Endothelial cell of umbilical vein (primary cell): ENCODE results near the gene TIRAP. TPM values are rescaled to one million over a fixed set of nuclear protein-coding genes. Genes with fewer than 3 reads are reported as not detected.

Experiments
- BruUV-seq: library from RNA; stranded (reverse); fragments of 400-500 nt; replicated peaks from 2 replicates; lab custom pipeline; 2021; lab: Mats Ljungman, UMichigan
- CTCF ChIA-PET: fragments of 300-600, 350-600 bp; sonication (Branson Sonifier 250); formaldehyde crosslinking; loops from one replicate; lab custom pipeline; 2021; ENCODE audit warnings: antibody characterized with exemption, inconsistent platforms; lab: Charles Lee
- POLR2A ChIA-PET: fragments of 300-600, 350-600 bp; sonication (Branson Sonifier 250); formaldehyde crosslinking; loops from one replicate; lab custom pipeline; 2021; ENCODE audit warnings: antibody characterized with exemption, inconsistent platforms; lab: Charles Lee
- DNase-seq: peaks from one replicate; pipeline ENCODE4 v3.0.0-alpha.2; 2011; ENCODE audit warnings: low read depth, low spot score
- FAIRE-seq: peaks from 2 replicates; lab custom pipeline; 2011; peaks lifted over from hg19 to GRCh38; lab: Jason Lieb, UNC
- H2AFZ ChIP-seq: 2 replicates; pipeline ENCODE4 v1.6.0; 2012; ENCODE audit warnings: low read depth, low read length, control low read depth, inconsistent platforms
- H3K27ac ChIP-seq: 2 replicates; pipeline ENCODE4 v1.5.1; 2011; ENCODE audit warnings: low read depth, mild to moderate bottlenecking, control low read depth, low read length, moderate library complexity; ENCODE audit not compliant: insufficient read depth
- H3K27me3 ChIP-seq, 2 experiments: 2 replicates each; pipeline versions ENCODE4 v1.6.0 to v1.6.1; 2011; ENCODE audit warnings: low read length in 2 of 2, mixed read lengths in 1 of 2; ENCODE audit not compliant: control insufficient read depth in 2 of 2, insufficient read depth in 2 of 2
- H3K36me3 ChIP-seq, 2 experiments: 2 replicates in 1 of 2; 3 replicates in 1 of 2; pipeline ENCODE4 v1.5.1; 2011; ENCODE audit warnings: low read length in 2 of 2, mild to moderate bottlenecking in 1 of 2, moderate library complexity in 1 of 2; ENCODE audit not compliant: control insufficient read depth in 2 of 2, insufficient read depth in 2 of 2; ENCODE audit errors: extremely low read depth in 1 of 2
- H3K4me1 ChIP-seq: 3 replicates; pipeline ENCODE4 v1.5.1; 2011; ENCODE audit warnings: mild to moderate bottlenecking, low read length; ENCODE audit not compliant: control insufficient read depth, insufficient read depth; ENCODE audit errors: extremely low read depth
- H3K4me2 ChIP-seq: 2 replicates; pipeline ENCODE4 v1.6.1; 2011; ENCODE audit warnings: low read length, control low read depth, mixed read lengths; ENCODE audit not compliant: insufficient read depth
- H3K4me3 ChIP-seq, 3 experiments: fragments of 200-600 bp in 1 of 3; sonication (generic), shearing (Covaris generic) in 1 of 3; replicated peaks in 1 of 3; 2 replicates each; pipeline ENCODE4 v1.5.1; 2011 to 2016; ENCODE audit warnings: control low read depth in 3 of 3, low read length in 3 of 3, mild to moderate bottlenecking in 2 of 3, inconsistent platforms in 1 of 3, low read depth in 1 of 3, moderate library complexity in 1 of 3; ENCODE audit not compliant: insufficient read depth in 1 of 3
- H3K79me2 ChIP-seq: 2 replicates; pipeline ENCODE4 v1.6.0; 2012; ENCODE audit warnings: low read length, inconsistent platforms; ENCODE audit not compliant: control insufficient read depth, insufficient read depth
- H3K9ac ChIP-seq: replicated peaks from 2 replicates; pipeline ENCODE3; 2011; ENCODE audit warnings: low read length, control low read depth; ENCODE audit not compliant: insufficient read depth; ENCODE audit errors: extremely low read depth
- H3K9me1 ChIP-seq: replicated peaks from 3 replicates; pipeline ENCODE4 v1.6.0; 2011; ENCODE audit warnings: mild to moderate bottlenecking, low read length; ENCODE audit not compliant: control insufficient read depth, insufficient read depth; ENCODE audit errors: extremely low read depth
- H3K9me3 ChIP-seq: replicated peaks from 2 replicates; pipeline ENCODE4 v1.5.1; 2012; ENCODE audit warnings: low read length, inconsistent platforms; ENCODE audit not compliant: control insufficient read depth, insufficient read depth
- H4K20me1 ChIP-seq: replicated peaks from 2 replicates; pipeline ENCODE3; 2011; ENCODE audit warnings: mild to moderate bottlenecking, low read length; ENCODE audit not compliant: control insufficient read depth, insufficient read depth; ENCODE audit errors: extremely low read depth
- EZH2 ChIP-seq: IDR thresholded peaks from 2 replicates; pipeline ENCODE4 v1.6.1; 2012; ENCODE audit warnings: borderline replicate concordance, low read depth, mild to moderate bottlenecking, moderate library complexity, low read length, inconsistent platforms; ENCODE audit not compliant: severe bottlenecking
- FOS ChIP-seq: IDR thresholded peaks from 2 replicates; pipeline ENCODE4 v1.6.1; 2011; ENCODE audit warnings: mild to moderate bottlenecking, low read length, moderate library complexity, borderline replicate concordance; ENCODE audit not compliant: insufficient read depth
- GATA2 ChIP-seq: IDR thresholded peaks from 2 replicates; pipeline ENCODE4 v1.7.0; 2011; ENCODE audit warnings: low read depth, mild to moderate bottlenecking, moderate library complexity, mixed read lengths, low read length; ENCODE audit not compliant: insufficient read length, insufficient read depth
- JUN ChIP-seq: IDR thresholded peaks from 2 replicates; pipeline ENCODE4 v1.6.1; 2011; ENCODE audit warnings: borderline replicate concordance, low read depth; ENCODE audit not compliant: insufficient read length, insufficient read depth
- MYC ChIP-seq: IDR thresholded peaks from one replicate; pipeline ENCODE4 v1.6.1; 2011; ENCODE audit warnings: mild to moderate bottlenecking, low read depth, low read length
- POLR2A ChIP-seq: IDR thresholded peaks from 2 replicates; pipeline ENCODE4 v1.6.1; 2012; ENCODE audit warnings: low read depth, mild to moderate bottlenecking, control low read depth, low read length
- POLR2AphosphoS5 ChIP-seq: IDR thresholded peaks from 2 replicates; pipeline ENCODE4 v1.6.1; 2012; ENCODE audit warnings: low read depth, mild to moderate bottlenecking, control low read depth, low read length, moderate library complexity; ENCODE audit not compliant: insufficient read depth
- dilution Hi-C: fragments of 300-500 bp; cut with MboI; formaldehyde crosslinking; loops from one replicate; pipeline ENCODE4 v1.15.0; 2019; ENCODE audit warnings: low sequenced_read_pairs; ENCODE audit not compliant: extremely low pct_ligation_motif_present
- intact Hi-C: fragments of 100-400 bp; cut with micrococcal nuclease; formaldehyde crosslinking; loops from one replicate; pipeline ENCODE4 v1.10.0; 2022
- polyA plus RNA-seq, 4 experiments: library from polyadenylated mRNA; depleted of rRNA in 3 of 4; stranded (reverse) in 3 of 4; unstranded in 1 of 4; fragments of >200 nt; gene quantifications; 2 replicates each; pipeline versions ENCODE4 v1.2.1 to v1.2.3, GENCODE V29; 2011 to 2012; ENCODE audit warnings: missing spikeins in 1 of 4
- total RNA-seq: library from RNA; stranded (reverse); gene quantifications from 2 replicates; pipeline ENCODE4 v1.2.3, GENCODE V29; 2021
- TF ChIP-seq, protein P1 (sequence below), 2 donors: IDR thresholded peaks; 1 replicate in 1 of 2; 2 replicates in 1 of 2; pipeline ENCODE4 v1.5.1; 2011; ENCODE audit warnings: low read length in 2 of 2, mild to moderate bottlenecking in 2 of 2, moderate library complexity in 2 of 2, control low read depth in 1 of 2, inconsistent platforms in 1 of 2, low read depth in 1 of 2; ENCODE audit not compliant: insufficient read depth in 1 of 2; ENCODE audit errors: extremely low read depth in 1 of 2
- TF ChIP-seq, protein P2 (sequence below): IDR thresholded peaks from 2 replicates; pipeline ENCODE4 v1.6.1; 2011; ENCODE audit not compliant: insufficient read depth, insufficient read length

Gene TIRAP
- total and polyA plus RNA-seq, 2 donors (not counting 3 experiments of a cell fraction or from before 2014, with no cell fraction given): 9.3 to 11.0 TPM

DNA sequence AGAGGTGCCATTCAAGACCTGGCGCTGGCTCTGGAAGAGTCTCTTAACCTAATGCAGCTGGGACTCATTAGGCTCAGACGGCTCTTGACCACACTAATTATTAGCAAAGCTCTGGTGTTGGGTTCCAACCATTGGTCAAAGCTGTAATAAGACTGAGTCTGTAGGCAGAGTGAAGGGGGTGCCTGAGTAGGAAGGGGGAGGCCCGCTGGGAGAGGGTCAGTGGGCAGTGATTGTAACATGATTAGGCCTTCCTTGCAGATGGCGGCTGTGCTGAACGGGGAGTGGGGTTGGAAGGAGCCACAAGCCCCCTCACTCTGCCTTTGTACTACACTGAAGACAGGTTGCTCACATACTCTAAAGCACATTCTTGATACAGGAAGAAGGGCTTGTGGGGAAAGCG is 19.4 kb upstream of the TIRAP start:
- Histone ChIP-seq H2AFZ (no peak overlapping the region), H3K9me1 (no peaks in the 10 kb centered on the region), H4K20me1 (no peaks in the 10 kb centered on the region), H3K79me2 (peaks cover 18% of the 10 kb centered on the region), H3K36me3 (peaks cover 41% of the 10 kb centered on the region in 2 experiments), H3K4me2 (no peak overlapping the region), H3K4me3 (no peak overlapping the region), H3K9me3 (no peaks in the 10 kb centered on the region), H3K4me1 (peaks cover 8% of the 10 kb centered on the region), H3K27me3 (no peaks in the 10 kb centered on the region), H3K27ac (no peak overlapping the region), H3K9ac (no peak overlapping the region)
- intact Hi-C loops: loop anchor here (10.0 kb wide), 1 partner anchor 339 kb away; no protein-coding TSS in a partner anchor
- no peak for FAIRE-seq
- no peak for DNase-seq
- CTCF ChIA-PET: interaction anchor here (0.7 kb wide), 1 partner anchor 9 kb away, joined by 3 read pairs; no protein-coding TSS in a partner anchor
- no peak for TF ChIP-seq FOS
- no peak for TF ChIP-seq MYC
- TF ChIP-seq JUN: no peak
- TF ChIP-seq POLR2AphosphoS5: no peak
- TF ChIP-seq EZH2: no peak
- TF ChIP-seq, protein P1, sequence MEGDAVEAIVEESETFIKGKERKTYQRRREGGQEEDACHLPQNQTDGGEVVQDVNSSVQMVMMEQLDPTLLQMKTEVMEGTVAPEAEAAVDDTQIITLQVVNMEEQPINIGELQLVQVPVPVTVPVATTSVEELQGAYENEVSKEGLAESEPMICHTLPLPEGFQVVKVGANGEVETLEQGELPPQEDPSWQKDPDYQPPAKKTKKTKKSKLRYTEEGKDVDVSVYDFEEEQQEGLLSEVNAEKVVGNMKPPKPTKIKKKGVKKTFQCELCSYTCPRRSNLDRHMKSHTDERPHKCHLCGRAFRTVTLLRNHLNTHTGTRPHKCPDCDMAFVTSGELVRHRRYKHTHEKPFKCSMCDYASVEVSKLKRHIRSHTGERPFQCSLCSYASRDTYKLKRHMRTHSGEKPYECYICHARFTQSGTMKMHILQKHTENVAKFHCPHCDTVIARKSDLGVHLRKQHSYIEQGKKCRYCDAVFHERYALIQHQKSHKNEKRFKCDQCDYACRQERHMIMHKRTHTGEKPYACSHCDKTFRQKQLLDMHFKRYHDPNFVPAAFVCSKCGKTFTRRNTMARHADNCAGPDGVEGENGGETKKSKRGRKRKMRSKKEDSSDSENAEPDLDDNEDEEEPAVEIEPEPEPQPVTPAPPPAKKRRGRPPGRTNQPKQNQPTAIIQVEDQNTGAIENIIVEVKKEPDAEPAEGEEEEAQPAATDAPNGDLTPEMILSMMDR (IDR thresholded peaks at IDR 0.05; ENCODE audit: extremely low read depth in 1 of 2, insufficient read depth in 1 of 2, low read depth in 1 of 2, low read length in 2 of 2): no peak
- no peak for TF ChIP-seq POLR2A
- TF ChIP-seq, protein P2, sequence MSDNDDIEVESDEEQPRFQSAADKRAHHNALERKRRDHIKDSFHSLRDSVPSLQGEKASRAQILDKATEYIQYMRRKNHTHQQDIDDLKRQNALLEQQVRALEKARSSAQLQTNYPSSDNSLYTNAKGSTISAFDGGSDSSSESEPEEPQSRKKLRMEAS: no peak
- no peak for TF ChIP-seq GATA2
- dilution Hi-C loops: no loop called here
- no TSS peak for BruUV-seq
- POLR2A ChIA-PET: no interaction called here
